Measurements from ENCODE around the gene PDPK1.
A peak's percentile ranks its signal among the peaks of the same experiment; 100 is the strongest.

Gene PDPK1

DNA sequence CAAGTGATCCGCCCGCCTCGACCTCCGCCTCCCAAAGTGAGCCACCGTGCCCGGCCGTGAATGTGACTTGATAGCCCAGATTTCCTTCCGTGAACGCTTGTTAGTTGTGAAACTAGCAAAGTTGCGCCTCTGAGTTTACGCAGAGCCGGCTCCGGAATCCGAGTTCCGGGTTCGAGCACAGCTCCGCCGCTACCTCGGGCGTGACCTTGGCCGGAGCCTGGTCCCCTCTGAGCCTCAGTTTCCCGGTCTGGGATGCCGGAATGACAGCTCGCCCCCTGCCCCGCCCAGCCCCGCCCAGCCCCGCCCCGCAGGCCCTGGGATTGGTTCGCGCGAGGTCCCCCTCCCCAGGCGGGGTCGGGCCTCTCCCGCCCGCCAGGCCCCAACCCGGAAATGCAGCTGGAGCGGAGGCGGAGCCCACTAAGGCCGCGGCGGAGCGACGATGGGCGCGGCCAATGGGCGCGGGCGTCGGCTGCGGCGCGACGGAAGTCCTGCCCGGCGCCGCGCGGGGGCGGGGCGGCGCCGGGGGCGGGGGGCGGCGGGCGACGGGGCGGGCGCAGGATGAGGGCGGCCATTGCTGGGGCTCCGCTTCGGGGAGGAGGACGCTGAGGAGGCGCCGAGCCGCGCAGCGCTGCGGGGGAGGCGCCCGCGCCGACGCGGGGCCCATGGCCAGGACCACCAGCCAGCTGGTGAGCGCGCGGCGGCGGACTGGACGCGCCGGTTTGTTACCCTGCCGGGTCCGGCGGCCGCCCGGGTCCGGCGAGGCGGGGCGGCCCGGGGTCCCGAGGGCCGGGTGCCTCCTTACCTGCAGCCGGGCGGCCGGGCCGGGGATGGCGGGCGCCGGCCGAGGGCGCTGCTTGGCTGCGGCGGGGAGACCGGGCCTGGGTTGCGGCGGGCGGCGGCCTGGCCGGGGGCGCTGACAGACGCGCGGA, at the start of gene PDPK1:
TSS of gene PDPK1 (plus strand) at position 571 of the 929 bp plus-strand sequence. CDS start at position 663, 92 bp downstream.
- DNase-seq (ENCODE audit: low read depth) = peak; percentile 71

DNA sequence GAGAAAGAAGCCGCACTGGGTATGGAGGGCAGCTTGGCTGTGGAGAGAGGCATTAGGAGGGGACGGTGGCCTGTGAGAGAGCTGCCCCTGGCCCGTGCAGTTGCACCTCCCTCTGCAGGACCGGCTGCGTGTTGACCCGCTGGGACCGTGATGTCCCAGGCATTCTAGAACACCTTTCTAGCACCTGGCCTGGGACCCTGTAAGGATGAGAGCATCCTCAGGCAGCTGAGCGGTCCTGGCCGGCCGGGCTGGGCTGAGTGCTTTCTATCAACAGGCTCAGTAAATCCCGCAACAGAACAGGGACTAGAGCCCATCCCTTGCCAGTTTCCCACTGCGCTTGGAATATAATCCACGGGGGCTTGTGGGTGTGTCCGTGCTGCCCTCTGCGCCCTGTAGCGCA, 48.2 kb upstream of the PDPK1 start:
- DNase-seq (ENCODE audit: low read depth) = no peak

DNA sequence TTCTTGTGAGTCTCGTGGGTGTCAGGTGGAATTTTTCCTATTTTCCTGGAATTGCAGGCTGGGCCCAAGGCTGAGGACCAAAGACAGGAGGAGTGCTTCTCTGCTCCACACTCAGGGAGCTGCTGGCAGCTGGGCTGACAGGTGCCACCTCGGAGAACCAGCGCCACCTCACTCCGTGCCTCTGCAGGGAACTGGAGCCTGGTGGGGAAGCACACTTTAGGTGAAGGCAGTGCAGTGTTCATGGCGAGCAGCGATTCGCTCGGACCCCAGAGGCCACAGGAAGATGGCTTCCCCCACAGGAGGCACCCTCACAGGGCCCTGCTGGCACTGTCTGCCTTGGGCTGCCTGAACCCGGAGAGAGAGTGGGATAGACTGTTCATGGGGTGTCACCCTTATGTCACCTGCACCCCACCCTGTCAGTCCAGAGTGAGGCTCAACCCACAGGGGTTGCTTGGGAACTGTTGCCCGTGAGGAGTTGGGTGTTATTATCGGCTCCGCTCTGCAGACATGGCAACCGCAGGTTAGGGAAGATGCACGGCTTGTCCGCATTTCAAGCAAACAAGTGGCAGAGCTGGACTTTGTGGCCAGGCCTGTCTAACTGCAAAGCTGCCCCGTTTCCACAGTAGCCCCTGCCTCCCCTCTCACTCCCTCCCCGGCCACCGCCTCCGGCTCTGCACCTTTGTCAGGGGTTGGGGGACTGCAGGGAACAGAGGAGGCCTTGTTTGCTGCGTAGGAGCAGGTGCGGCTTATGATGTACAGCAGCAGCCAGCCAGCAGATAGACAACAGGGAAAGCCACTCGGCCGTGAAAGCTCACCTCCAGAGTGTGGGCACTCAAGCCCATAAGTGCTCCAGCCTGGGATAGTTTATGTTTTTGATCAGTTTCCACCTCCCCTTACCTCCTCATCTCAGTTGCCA, 47.4 kb upstream of the PDPK1 start:
- no peak for DNase-seq (ENCODE audit: low read depth)

- no peak for DNase-seq (ENCODE audit: low read depth)
These were observed 45.5 kb upstream of the PDPK1 start for GRCh38 chr16:2492292-2492691.

GRCh38 chr16:2493605-2494004, 44.2 kb upstream of the PDPK1 start:
- no peak for DNase-seq (ENCODE audit: low read depth)

DNA sequence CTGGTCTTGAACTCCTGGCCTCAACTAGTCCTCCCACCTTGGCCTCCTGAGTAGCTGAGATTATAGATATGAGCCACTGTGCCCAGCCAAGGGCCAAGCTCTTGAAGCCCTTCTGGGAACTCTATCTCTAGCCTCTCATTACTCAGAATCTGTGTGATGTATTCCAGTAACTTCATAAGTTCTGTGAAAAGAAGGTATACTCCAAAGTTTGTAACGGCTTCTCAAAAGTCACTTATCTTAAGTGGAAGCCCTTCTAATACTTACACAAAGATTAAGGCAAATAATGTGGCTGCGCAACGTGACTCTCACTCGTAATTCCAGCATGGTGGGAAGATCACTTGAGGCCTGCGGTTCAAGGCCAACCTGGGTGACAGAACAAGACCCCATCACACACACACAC, 43.2 kb upstream of the PDPK1 start:
- DNase-seq (ENCODE audit: low read depth) = no peak

GRCh38 chr16:2495041-2495440, 42.8 kb upstream of the PDPK1 start:
- DNase-seq (ENCODE audit: low read depth) = no peak

- DNase-seq (ENCODE audit: low read depth) = no peak
These were observed 41.4 kb upstream of the PDPK1 start for GRCh38 chr16:2496223-2497115.

GRCh38 chr16:2497116-2497630, 40.6 kb upstream of the PDPK1 start:
- no peak for DNase-seq (ENCODE audit: low read depth)

DNA sequence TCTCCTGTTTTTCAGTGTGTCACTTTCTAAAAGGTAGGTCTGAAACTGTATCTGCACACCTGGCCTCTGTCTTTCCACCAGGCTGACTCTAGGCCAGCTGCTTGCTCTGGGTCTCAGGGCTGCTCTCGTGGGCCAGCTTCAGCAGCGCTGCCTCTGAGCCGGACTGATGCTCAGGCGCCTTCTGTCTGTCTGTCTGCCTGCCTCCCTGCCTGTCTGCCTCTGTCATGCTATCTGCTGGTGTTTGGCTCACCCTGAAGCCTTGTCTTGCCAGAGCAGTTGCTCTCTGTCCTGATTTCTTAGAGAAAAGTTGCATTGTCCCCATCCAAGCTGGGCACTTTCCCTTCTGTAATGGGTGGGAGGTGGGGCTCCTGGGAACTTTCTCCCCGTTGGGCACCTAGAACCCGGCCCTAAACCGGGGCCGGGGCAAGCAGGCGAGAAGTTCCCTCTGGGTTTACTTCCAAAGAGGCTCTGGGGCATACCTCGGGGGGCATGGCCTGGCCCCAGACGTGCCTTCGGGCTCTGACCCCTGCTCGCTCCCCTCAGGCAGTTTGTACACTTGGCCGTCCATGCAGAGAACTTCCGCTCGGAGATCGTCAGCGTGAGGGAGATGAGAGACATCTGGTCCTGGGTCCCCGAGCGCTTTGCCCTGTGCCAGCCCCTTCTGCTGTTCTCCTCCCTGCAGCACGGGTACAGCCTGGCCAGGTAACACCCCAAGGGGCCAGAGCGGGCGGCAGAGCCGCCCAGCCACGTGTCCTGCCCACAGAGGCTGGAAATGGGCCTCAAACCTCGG, 39.9 kb upstream of the PDPK1 start:
- no peak for DNase-seq (ENCODE audit: low read depth)

GRCh38 chr16:2498531-2499253, 39.1 kb upstream of the PDPK1 start:
- DNase-seq (ENCODE audit: low read depth) = no peak

GRCh38 chr16:2499454-2499853, 38.4 kb upstream of the PDPK1 start:
- no peak for DNase-seq (ENCODE audit: low read depth)

GRCh38 chr16:2499890-2500429, 37.9 kb upstream of the PDPK1 start:
- no peak for DNase-seq (ENCODE audit: low read depth)

DNA sequence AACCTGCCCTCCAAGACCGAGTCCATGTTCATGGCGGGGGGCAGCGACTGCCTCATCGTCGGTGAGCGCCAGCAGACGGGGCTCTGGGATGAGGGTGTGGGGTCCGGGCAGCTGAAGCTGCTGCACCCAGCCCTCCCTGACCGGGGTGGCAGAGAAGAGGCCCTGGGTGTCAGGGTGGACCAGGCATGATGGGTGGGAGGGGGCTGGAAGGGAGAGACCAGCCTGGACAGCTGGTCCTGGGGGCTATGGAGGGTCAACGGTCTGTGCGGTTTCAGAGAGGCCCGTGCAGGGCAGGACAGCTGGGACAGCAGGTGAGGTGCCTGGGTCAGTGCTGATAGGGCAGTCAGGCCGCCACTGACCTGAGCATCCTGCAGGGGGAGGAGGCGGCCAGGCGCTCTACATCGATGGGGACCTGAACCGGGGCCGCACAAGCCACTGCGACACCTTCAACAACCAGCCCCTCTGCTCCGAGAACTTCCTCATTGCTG, 37.3 kb upstream of the PDPK1 start:
- no peak for DNase-seq (ENCODE audit: low read depth)

DNA sequence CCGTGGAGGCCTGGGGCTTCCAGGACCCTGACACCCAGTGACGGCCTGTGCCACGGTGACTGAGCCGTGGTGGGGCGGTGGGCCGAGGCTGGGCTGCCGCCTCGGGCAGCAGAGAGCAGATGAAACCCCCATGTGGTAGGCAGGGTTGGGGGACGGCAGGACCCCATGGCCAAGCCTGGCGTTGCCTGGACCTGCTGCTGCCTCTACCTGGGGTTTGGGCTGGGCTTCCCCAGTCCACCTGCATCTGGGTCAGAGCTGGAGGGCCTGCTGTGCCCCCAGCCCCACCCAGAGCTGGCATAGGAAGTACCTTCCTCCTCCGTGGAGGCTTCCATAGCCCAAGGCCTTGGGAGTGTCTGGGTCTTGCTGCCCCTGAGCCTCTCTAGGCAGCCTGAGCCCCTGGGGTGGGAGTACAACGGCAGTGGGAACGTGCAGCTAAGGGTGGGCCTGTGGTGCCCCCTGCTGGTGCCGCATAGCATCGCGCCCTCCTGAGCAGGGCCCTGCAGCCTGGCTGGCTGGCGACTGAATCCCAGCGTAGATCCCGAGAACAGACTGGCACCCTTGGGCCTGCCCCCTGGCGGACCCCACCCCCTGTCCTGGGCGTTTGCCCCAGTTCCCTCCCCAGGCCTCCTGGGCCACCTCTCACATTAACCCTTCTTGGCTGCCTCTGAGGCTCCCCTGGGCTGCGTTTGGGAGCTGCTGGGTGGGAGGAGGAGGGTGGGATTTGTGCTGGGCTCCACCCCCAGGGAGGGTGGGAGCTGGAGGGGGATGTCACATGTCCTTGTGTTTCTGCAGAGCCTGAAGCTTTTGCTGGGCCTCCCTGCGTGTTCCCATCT, 36.7 kb upstream of the PDPK1 start:
- peak; percentile 74 for DNase-seq (ENCODE audit: low read depth)

- DNase-seq (ENCODE audit: low read depth) = no peak
These were observed 35.6 kb upstream of the PDPK1 start for GRCh38 chr16:2501946-2502895.

GRCh38 chr16:2505695-2506094, 32.1 kb upstream of the PDPK1 start:
- no peak for DNase-seq (ENCODE audit: low read depth)
